Activated naive CD4-positive, alpha-beta T cell treated with anti-CD3 and anti-CD28 coated beads, Interleukin-2, amount 10 ng/mL, durations not matched to agents 7 days and 5 days (primary cell): ENCODE data around the gene GMDS.

Experiments used
- CTCF ChIA-PET: fragments of 350-600 bp; sonication (Branson Sonifier 250); formaldehyde crosslinking; loops from one replicate; lab custom pipeline; 2021; ENCODE audit warnings: antibody characterized with exemption; lab: Charles Lee
- DNase-seq: peaks from one replicate; pipeline ENCODE4 v3.0.0-alpha.2; 2020
- H3K27ac Mint-ChIP-seq: one replicate; pipeline ENCODE4 v1.8.0; 2021; ENCODE audit warnings: mild to moderate bottlenecking, moderate library complexity, mixed read lengths
- H3K27me3 Mint-ChIP-seq: one replicate; pipeline ENCODE4 v1.8.0; 2021; ENCODE audit warnings: mild to moderate bottlenecking, mixed read lengths
- H3K36me3 Mint-ChIP-seq: one replicate; pipeline ENCODE4 v1.8.0; 2021; ENCODE audit warnings: mixed read lengths
- H3K4me1 Mint-ChIP-seq: one replicate; pipeline ENCODE4 v1.8.0; 2021; ENCODE audit warnings: mixed read lengths
- H3K4me3 Mint-ChIP-seq: one replicate; pipeline ENCODE4 v1.8.0; 2021; ENCODE audit warnings: mild to moderate bottlenecking, moderate library complexity, mixed read lengths
- H3K9me3 Mint-ChIP-seq: one replicate; pipeline ENCODE4 v1.8.0; 2021; ENCODE audit warnings: mixed read lengths

The GMDS gene

GRCh38 chr6:2254747-2255146 is 9.3 kb upstream of the GMDS start:
- CTCF ChIA-PET, result no interaction called here
- no peak overlapping the region for H3K27ac Mint-ChIP-seq
- no peaks in the 10 kb centered on the region for H3K27me3 Mint-ChIP-seq
- no peak for DNase-seq
- H3K4me3 Mint-ChIP-seq, result no peak overlapping the region
- H3K4me1 Mint-ChIP-seq, result no peaks in the 10 kb centered on the region
- H3K36me3 Mint-ChIP-seq, result peaks cover 53% of the 10 kb centered on the region
- no peaks in the 10 kb centered on the region for H3K9me3 Mint-ChIP-seq

GRCh38 chr6:2249126-2249525 is 3.7 kb upstream of the GMDS start:
- CTCF ChIA-PET, result no interaction called here
- H3K27ac Mint-ChIP-seq, result no peak overlapping the region
- H3K27me3 Mint-ChIP-seq, result no peaks in the 10 kb centered on the region
- no peak overlapping the region for H3K4me3 Mint-ChIP-seq
- peaks cover 31% of the 10 kb centered on the region for H3K4me1 Mint-ChIP-seq
- DNase-seq, result no peak
- no peaks in the 10 kb centered on the region for H3K9me3 Mint-ChIP-seq
- peaks cover 40% of the 10 kb centered on the region for H3K36me3 Mint-ChIP-seq

- CTCF ChIA-PET, result no interaction called here
- peaks cover 27% of the 10 kb centered on the region for H3K36me3 Mint-ChIP-seq
- H3K27me3 Mint-ChIP-seq, result no peaks in the 10 kb centered on the region
- DNase-seq, result no peak
- H3K27ac Mint-ChIP-seq, result no peak overlapping the region
- peaks cover 40% of the 10 kb centered on the region for H3K4me1 Mint-ChIP-seq
- no peak overlapping the region for H3K4me3 Mint-ChIP-seq
- H3K9me3 Mint-ChIP-seq, result no peaks in the 10 kb centered on the region
Measured at GRCh38 chr6:2247664-2248063, 2.3 kb upstream of the GMDS start.

- H3K4me3 Mint-ChIP-seq, result peak overlapping the region; percentile 84
- CTCF ChIA-PET, result no interaction called here
- H3K9me3 Mint-ChIP-seq, result no peaks in the 10 kb centered on the region
- peak overlapping the region; percentile 92 for H3K27ac Mint-ChIP-seq
- H3K36me3 Mint-ChIP-seq, result peaks cover 24% of the 10 kb centered on the region
- peak; percentile 69 for DNase-seq
- H3K27me3 Mint-ChIP-seq, result no peaks in the 10 kb centered on the region
- peaks cover 44% of the 10 kb centered on the region for H3K4me1 Mint-ChIP-seq
Measured at GRCh38 chr6:2245877-2246863, 765 bp upstream of the GMDS start.

GRCh38 chr6:2244261-2245102 is 923 bp downstream of the GMDS start:
- CTCF ChIA-PET, result no interaction called here
- Mint-ChIP-seq H3K9me3 (no peaks in the 10 kb centered on the region), H3K36me3 (peaks cover 15% of the 10 kb centered on the region), H3K4me3 (peak overlapping the region; percentile 87), H3K4me1 (peaks cover 44% of the 10 kb centered on the region), H3K27me3 (no peaks in the 10 kb centered on the region), H3K27ac (peak overlapping the region; percentile 94)
- DNase-seq, result no peak

- no peak for DNase-seq
- CTCF ChIA-PET, result interaction anchor here (0.9 kb wide), 1 partner anchor 29 kb away, joined by 3 read pairs; no protein-coding TSS in a partner anchor
- H3K27ac Mint-ChIP-seq, result no peak overlapping the region
- H3K9me3 Mint-ChIP-seq, result no peaks in the 10 kb centered on the region
- H3K4me1 Mint-ChIP-seq, result peaks cover 34% of the 10 kb centered on the region
- no peaks in the 10 kb centered on the region for H3K27me3 Mint-ChIP-seq
- no peak overlapping the region for H3K4me3 Mint-ChIP-seq
- peaks cover 6% of the 10 kb centered on the region for H3K36me3 Mint-ChIP-seq
Measured at GRCh38 chr6:2242311-2242710, 3.1 kb downstream of the GMDS start.

- Mint-ChIP-seq H3K4me1 (peaks cover 21% of the 10 kb centered on the region), H3K9me3 (no peaks in the 10 kb centered on the region), H3K4me3 (no peak overlapping the region), H3K27me3 (no peaks in the 10 kb centered on the region), H3K27ac (no peak overlapping the region), H3K36me3 (peaks cover 4% of the 10 kb centered on the region)
- CTCF ChIA-PET, result no interaction called here
- no peak for DNase-seq
Measured at GRCh38 chr6:2240961-2241360, 4.4 kb downstream of the GMDS start.

GRCh38 chr6:2237001-2237400 is 8.4 kb downstream of the GMDS start:
- Mint-ChIP-seq H3K27ac (no peak overlapping the region), H3K4me1 (peaks cover 8% of the 10 kb centered on the region), H3K27me3 (no peaks in the 10 kb centered on the region), H3K36me3 (no peaks in the 10 kb centered on the region), H3K9me3 (no peaks in the 10 kb centered on the region), H3K4me3 (no peak overlapping the region)
- CTCF ChIA-PET, result no interaction called here
- DNase-seq, result no peak

GRCh38 chr6:2235777-2236495 is 9.5 kb downstream of the GMDS start:
- H3K27ac Mint-ChIP-seq, result no peak overlapping the region
- H3K9me3 Mint-ChIP-seq, result no peaks in the 10 kb centered on the region
- no peaks in the 10 kb centered on the region for H3K27me3 Mint-ChIP-seq
- no peak for DNase-seq
- no peaks in the 10 kb centered on the region for H3K36me3 Mint-ChIP-seq
- CTCF ChIA-PET, result interaction anchor here (1.4 kb wide), 1 partner anchor 27 kb away, joined by 4 read pairs; no protein-coding TSS in a partner anchor
- no peak overlapping the region for H3K4me3 Mint-ChIP-seq
- H3K4me1 Mint-ChIP-seq, result peaks cover 17% of the 10 kb centered on the region

- no peak overlapping the region for H3K27ac Mint-ChIP-seq
Measured at GRCh38 chr6:2232445-2232844, 13.0 kb downstream of the GMDS start.

GRCh38 chr6:2231438-2231837 is 14.0 kb downstream of the GMDS start:
- CTCF ChIA-PET, result no interaction called here
- Mint-ChIP-seq H3K36me3 (no peaks in the 10 kb centered on the region), H3K27me3 (no peaks in the 10 kb centered on the region), H3K9me3 (no peaks in the 10 kb centered on the region), H3K27ac (peak overlapping the region; percentile 42), H3K4me3 (no peak overlapping the region), H3K4me1 (peaks cover 20% of the 10 kb centered on the region)
- DNase-seq, result no peak

More at GRCh38 chr6:2232445-2232844, 13.0 kb downstream of the GMDS start:
- no peak for DNase-seq
- Mint-ChIP-seq H3K27me3 (no peaks in the 10 kb centered on the region), H3K9me3 (no peaks in the 10 kb centered on the region), H3K4me1 (peaks cover 20% of the 10 kb centered on the region), H3K4me3 (no peak overlapping the region), H3K36me3 (no peaks in the 10 kb centered on the region)
- CTCF ChIA-PET, result interaction anchor here (0.9 kb wide), 1 partner anchor 23 kb away, joined by 3 read pairs; no protein-coding TSS in a partner anchor

GRCh38 chr6:2230659-2231277 is 14.6 kb downstream of the GMDS start:
- CTCF ChIA-PET, result no interaction called here

GRCh38 chr6:2229742-2230141 is 15.7 kb downstream of the GMDS start:
- Mint-ChIP-seq H3K27me3 (no peaks in the 10 kb centered on the region), H3K27ac (no peak overlapping the region), H3K36me3 (no peaks in the 10 kb centered on the region), H3K4me3 (no peak overlapping the region), H3K9me3 (no peaks in the 10 kb centered on the region), H3K4me1 (peaks cover 20% of the 10 kb centered on the region)
- DNase-seq, result no peak
- CTCF ChIA-PET, result interaction anchor here (1.7 kb wide), 1 partner anchor 20 kb away, joined by 4 read pairs; no protein-coding TSS in a partner anchor

More at GRCh38 chr6:2230659-2231277, 14.6 kb downstream of the GMDS start:
- H3K27me3 Mint-ChIP-seq, result no peaks in the 10 kb centered on the region
- no peak for DNase-seq
- H3K9me3 Mint-ChIP-seq, result no peaks in the 10 kb centered on the region
- H3K36me3 Mint-ChIP-seq, result no peaks in the 10 kb centered on the region
- H3K4me1 Mint-ChIP-seq, result peaks cover 20% of the 10 kb centered on the region
- peak overlapping the region; percentile 42 for H3K27ac Mint-ChIP-seq
- no peak overlapping the region for H3K4me3 Mint-ChIP-seq
